HEK293 (cell line): ENCODE measurements around the gene ABCG1.

ENCODE experiments used
- RBAK ChIP-seq: fragments of 450-650 bp; formaldehyde crosslinking; IDR thresholded peaks from 2 replicates; pipeline ENCODE4 v1.5.1; 2016; ENCODE audit warnings: missing biosample characterization, missing genetic modification characterization
- SP2 ChIP-seq: fragments of 450-650 bp; formaldehyde crosslinking; IDR thresholded peaks from 2 replicates; pipeline ENCODE4 v1.5.1; 2016; ENCODE audit warnings: missing biosample characterization, missing genetic modification characterization
- ZNF221 ChIP-seq: fragments of 450-650 bp; formaldehyde crosslinking; IDR thresholded peaks from 2 replicates; pipeline ENCODE4 v1.5.1; 2017; ENCODE audit warnings: missing biosample characterization, missing genetic modification characterization, borderline replicate concordance
- ZNF341 ChIP-seq: fragments of 450-650 bp; formaldehyde crosslinking; IDR thresholded peaks from 2 replicates; pipeline ENCODE4; 2016; ENCODE audit warnings: low read depth, missing biosample characterization, missing genetic modification characterization
- ZNF501 ChIP-seq: fragments of 450-650 bp; formaldehyde crosslinking; IDR thresholded peaks from 2 replicates; pipeline ENCODE4 v1.5.1; 2016; ENCODE audit warnings: missing biosample characterization, missing genetic modification characterization
- TF ChIP-seq, protein P1 (sequence below): fragments of 450-650 bp; formaldehyde crosslinking; IDR thresholded peaks from 2 replicates; pipeline ENCODE4 v1.5.1; 2016; ENCODE audit warnings: missing biosample characterization, missing genetic modification characterization
- TF ChIP-seq, protein P2 (sequence below): fragments of 450-650 bp; formaldehyde crosslinking; IDR thresholded peaks from 2 replicates; pipeline ENCODE4 v1.5.1; 2016; ENCODE audit warnings: missing biosample characterization, missing genetic modification characterization

- TF ChIP-seq, protein P1, sequence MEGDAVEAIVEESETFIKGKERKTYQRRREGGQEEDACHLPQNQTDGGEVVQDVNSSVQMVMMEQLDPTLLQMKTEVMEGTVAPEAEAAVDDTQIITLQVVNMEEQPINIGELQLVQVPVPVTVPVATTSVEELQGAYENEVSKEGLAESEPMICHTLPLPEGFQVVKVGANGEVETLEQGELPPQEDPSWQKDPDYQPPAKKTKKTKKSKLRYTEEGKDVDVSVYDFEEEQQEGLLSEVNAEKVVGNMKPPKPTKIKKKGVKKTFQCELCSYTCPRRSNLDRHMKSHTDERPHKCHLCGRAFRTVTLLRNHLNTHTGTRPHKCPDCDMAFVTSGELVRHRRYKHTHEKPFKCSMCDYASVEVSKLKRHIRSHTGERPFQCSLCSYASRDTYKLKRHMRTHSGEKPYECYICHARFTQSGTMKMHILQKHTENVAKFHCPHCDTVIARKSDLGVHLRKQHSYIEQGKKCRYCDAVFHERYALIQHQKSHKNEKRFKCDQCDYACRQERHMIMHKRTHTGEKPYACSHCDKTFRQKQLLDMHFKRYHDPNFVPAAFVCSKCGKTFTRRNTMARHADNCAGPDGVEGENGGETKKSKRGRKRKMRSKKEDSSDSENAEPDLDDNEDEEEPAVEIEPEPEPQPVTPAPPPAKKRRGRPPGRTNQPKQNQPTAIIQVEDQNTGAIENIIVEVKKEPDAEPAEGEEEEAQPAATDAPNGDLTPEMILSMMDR (tag by site-specific recombination), result no peak
- TF ChIP-seq RBAK (tag by site-specific recombination) (no peak), SP2 (no peak), ZNF501 (no peak), ZNF341 (tag by site-specific recombination) (no peak), ZNF221 (tag by site-specific recombination) (no peak)
- TF ChIP-seq, protein P2, sequence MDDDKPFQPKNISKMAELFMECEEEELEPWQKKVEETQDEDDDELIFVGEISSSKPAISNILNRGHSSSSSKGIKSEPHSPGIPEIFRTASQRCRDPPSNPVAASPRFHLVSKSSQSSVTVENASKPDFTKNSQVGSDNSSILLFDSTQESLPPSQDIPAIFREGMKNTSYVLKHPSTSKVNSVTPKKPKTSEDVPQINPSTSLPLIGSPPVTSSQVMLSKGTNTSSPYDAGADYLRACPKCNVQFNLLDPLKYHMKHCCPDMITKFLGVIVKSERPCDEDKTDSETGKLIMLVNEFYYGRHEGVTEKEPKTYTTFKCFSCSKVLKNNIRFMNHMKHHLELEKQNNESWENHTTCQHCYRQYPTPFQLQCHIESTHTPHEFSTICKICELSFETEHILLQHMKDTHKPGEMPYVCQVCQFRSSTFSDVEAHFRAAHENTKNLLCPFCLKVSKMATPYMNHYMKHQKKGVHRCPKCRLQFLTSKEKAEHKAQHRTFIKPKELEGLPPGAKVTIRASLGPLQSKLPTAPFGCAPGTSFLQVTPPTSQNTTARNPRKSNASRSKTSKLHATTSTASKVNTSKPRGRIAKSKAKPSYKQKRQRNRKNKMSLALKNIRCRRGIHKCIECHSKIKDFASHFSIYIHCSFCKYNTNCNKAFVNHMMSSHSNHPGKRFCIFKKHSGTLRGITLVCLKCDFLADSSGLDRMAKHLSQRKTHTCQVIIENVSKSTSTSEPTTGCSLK (tag by site-specific recombination), result no peak
These were observed 120.1 kb downstream of the ABCG1 start for GRCh38 chr21:42338729-42339715.
